Prostate gland (tissue), 2 donors: ENCODE results near the gene MYO5A. TPM values are rescaled to one million over a fixed set of nuclear protein-coding genes. Genes with fewer than 3 reads are reported as not detected.

Source experiments
- DNase-seq: peaks from one replicate; pipeline ENCODE4 v3.0.0-alpha.2; 2019; ENCODE audit warnings: low spot score
- H3K27ac ChIP-seq, 2 donors: fragments of 200-600 bp; sonication (generic); 2 replicates each; pipeline ENCODE4 v1.5.1; 2017 to 2019
- H3K27me3 ChIP-seq: fragments of 200-600 bp; sonication (generic); replicated peaks from 2 replicates; pipeline ENCODE4 v1.5.1; 2019; ENCODE audit not compliant: insufficient read depth
- H3K36me3 ChIP-seq, 2 donors: fragments of 200-600 bp; sonication (generic); 1 replicate in 1 of 2; 2 replicates in 1 of 2; pipeline versions ENCODE4 v1.5.1 to v1.8.1; 2017 to 2019
- H3K4me1 ChIP-seq: fragments of 200-600 bp; sonication (generic); replicated peaks from 2 replicates; pipeline ENCODE4 v1.5.1; 2019
- H3K4me3 ChIP-seq, 2 donors: fragments of 200-600 bp; sonication (generic); 2 replicates each; pipeline ENCODE4 v1.5.1; 2017 to 2019
- H3K9me3 ChIP-seq: fragments of 200-600 bp; sonication (generic); 2 replicates; pipeline ENCODE4 v1.5.1; 2017
- CTCF ChIP-seq, 4 experiments: fragments of 200-600 bp in 2 of 4; fragments of 450-650 bp in 2 of 4; sonication (generic) in 2 of 4; IDR thresholded peaks; 1 replicate in 3 of 4; 2 replicates in 1 of 4; pipeline ENCODE4 v1.5.1; 2016 to 2019; ENCODE audit warnings: antibody characterized with exemption in 4 of 4, mild to moderate bottlenecking in 2 of 4, moderate library complexity in 2 of 4
- POLR2A ChIP-seq: fragments of 450-650 bp; IDR thresholded peaks from one replicate; pipeline ENCODE4 v1.6.1; 2016; ENCODE audit warnings: antibody characterized with exemption, mild to moderate bottlenecking
- POLR2AphosphoS5 ChIP-seq: sonication (generic); formaldehyde crosslinking; IDR thresholded peaks from one replicate; pipeline ENCODE4 v1.6.1; 2017; ENCODE audit warnings: antibody characterized with exemption
- WGBS: methylation state at CpG from one replicate; pipeline ENCODE4 v1.1.5; 2018; 5-methylcytosine and 5-hydroxymethylcytosine counted together
- intact Hi-C: fragments of 100-400 bp; cut with DNase I; formaldehyde crosslinking; loops from one replicate; pipeline ENCODE4 v1.14.2; 2022
- total RNA-seq, 2 donors: library from RNA; depleted of rRNA; stranded (reverse); fragments of >200 nt; gene quantifications; one replicate each; pipeline ENCODE4 v1.1.0, GENCODE V29; 2016

MYO5A gene
- total RNA-seq, 2 donors from 2014 or later = 24.9 to 41.9 TPM

GRCh38 chr15:52282418-52282817 lies 246.3 kb downstream of the MYO5A start:
- no peak overlapping the region for H3K27ac ChIP-seq

GRCh38 chr15:52281085-52282035 lies 247.3 kb downstream of the MYO5A start:
- no peaks in the 10 kb centered on the region for H3K9me3 ChIP-seq
- no peak overlapping the region for H3K4me3 ChIP-seq
- TF ChIP-seq POLR2AphosphoS5 (no peak), POLR2A (no peak), CTCF (IDR thresholded peaks at IDR 0.05) (no peak)
- no peaks in the 10 kb centered on the region for H3K36me3 ChIP-seq
- intact Hi-C loops = no loop called here
- H3K27ac ChIP-seq = no peak overlapping the region
- no peaks in the 10 kb centered on the region for H3K27me3 ChIP-seq
- H3K4me1 ChIP-seq = no peaks in the 10 kb centered on the region
- 86% methylated on average over 10 of the region's 10 CpGs for WGBS
- no peak for DNase-seq

More at GRCh38 chr15:52282418-52282817, 246.3 kb downstream of the MYO5A start:
- Histone ChIP-seq H3K4me1 (no peaks in the 10 kb centered on the region), H3K27me3 (no peaks in the 10 kb centered on the region), H3K36me3 (no peaks in the 10 kb centered on the region), H3K4me3 (no peak overlapping the region), H3K9me3 (no peaks in the 10 kb centered on the region)
- DNase-seq = no peak
- WGBS = 96% methylated on average over 14 of the region's 14 CpGs
- intact Hi-C loops = no loop called here
- no peak for TF ChIP-seq CTCF (IDR thresholded peaks at IDR 0.05)
- TF ChIP-seq POLR2AphosphoS5 = no peak
- no peak for TF ChIP-seq POLR2A

GRCh38 chr15:52280326-52281084 lies 248.2 kb downstream of the MYO5A start:
- DNase-seq = no peak
- intact Hi-C loops = no loop called here
- no peaks in the 10 kb centered on the region for H3K9me3 ChIP-seq
- no peak overlapping the region for H3K4me3 ChIP-seq
- H3K36me3 ChIP-seq = no peaks in the 10 kb centered on the region
- no peak overlapping the region for H3K27ac ChIP-seq
- no peak for TF ChIP-seq CTCF (IDR thresholded peaks at IDR 0.05)
- TF ChIP-seq POLR2AphosphoS5 = no peak
- no peak for TF ChIP-seq POLR2A
- WGBS = 89% methylated on average over 11 of the region's 11 CpGs
- H3K4me1 ChIP-seq = no peaks in the 10 kb centered on the region
- no peaks in the 10 kb centered on the region for H3K27me3 ChIP-seq

GRCh38 chr15:52278636-52279367 lies 249.9 kb downstream of the MYO5A start:
- DNase-seq = no peak
- TF ChIP-seq POLR2A (no peak), POLR2AphosphoS5 (no peak), CTCF (IDR thresholded peaks at IDR 0.05) (no peak)
- intact Hi-C loops = no loop called here
- Histone ChIP-seq H3K4me1 (no peaks in the 10 kb centered on the region), H3K4me3 (no peak overlapping the region), H3K9me3 (no peaks in the 10 kb centered on the region), H3K27me3 (no peaks in the 10 kb centered on the region), H3K36me3 (no peaks in the 10 kb centered on the region), H3K27ac (no peak overlapping the region)
- WGBS = 56% methylated on average over 13 of the region's 13 CpGs
